PC-9 (cell line): ENCODE results near the gene DDHD1.

Experiments
- EZH2 ChIP-seq: fragments of 200-600 bp; sonication (generic); IDR thresholded peaks from 2 replicates; pipeline ENCODE4 v1.8.0; 2017; ENCODE audit warnings: antibody characterized with exemption, low read depth
- TF ChIP-seq, protein P1 (sequence below): fragments of 200-600 bp; sonication (generic); conservative IDR thresholded peaks from 2 replicates; pipeline ENCODE4 v1.6.1; 2017; ENCODE audit warnings: mixed run types, antibody characterized with exemption, mild to moderate bottlenecking, moderate library complexity

DNA sequence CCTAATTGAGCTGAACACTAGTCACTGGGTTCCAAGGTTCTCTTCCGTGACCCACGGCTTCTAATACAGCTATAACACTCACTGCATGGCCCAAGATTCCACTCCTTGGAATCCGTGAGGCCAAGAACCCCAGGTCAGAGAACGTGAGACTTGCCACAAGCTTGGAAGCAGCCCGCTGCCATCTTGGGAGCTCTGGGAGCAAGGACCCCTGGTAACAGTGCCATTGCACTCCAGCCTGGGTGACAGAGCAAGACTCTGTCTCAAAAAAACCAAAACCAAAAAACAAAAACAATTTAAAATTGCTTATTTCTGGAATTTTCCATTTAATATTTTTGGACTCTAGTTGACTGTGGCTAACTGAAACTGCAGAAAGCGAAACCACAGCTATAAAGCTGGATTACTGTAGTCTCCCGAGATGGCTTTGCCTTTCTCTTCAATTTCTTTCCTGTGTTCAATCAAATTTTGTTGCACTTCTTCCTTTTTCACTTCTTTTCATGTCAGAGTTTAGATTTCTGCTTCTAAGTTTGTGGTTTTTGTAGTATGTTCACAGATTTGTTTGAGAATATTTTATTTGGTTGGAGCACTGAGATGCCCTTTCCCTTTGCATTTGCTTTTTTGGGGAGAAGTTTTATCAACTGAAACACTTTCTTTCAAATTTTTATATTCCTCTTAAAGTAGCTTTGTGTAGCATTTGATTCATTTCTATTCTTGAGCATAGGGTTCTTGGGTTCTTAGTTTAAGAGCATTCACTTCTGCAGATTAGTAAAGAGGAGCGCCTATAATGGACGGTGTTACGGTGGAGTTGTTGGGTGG, 44.6 kb downstream of the DDHD1 start:
- TF ChIP-seq, protein P1, sequence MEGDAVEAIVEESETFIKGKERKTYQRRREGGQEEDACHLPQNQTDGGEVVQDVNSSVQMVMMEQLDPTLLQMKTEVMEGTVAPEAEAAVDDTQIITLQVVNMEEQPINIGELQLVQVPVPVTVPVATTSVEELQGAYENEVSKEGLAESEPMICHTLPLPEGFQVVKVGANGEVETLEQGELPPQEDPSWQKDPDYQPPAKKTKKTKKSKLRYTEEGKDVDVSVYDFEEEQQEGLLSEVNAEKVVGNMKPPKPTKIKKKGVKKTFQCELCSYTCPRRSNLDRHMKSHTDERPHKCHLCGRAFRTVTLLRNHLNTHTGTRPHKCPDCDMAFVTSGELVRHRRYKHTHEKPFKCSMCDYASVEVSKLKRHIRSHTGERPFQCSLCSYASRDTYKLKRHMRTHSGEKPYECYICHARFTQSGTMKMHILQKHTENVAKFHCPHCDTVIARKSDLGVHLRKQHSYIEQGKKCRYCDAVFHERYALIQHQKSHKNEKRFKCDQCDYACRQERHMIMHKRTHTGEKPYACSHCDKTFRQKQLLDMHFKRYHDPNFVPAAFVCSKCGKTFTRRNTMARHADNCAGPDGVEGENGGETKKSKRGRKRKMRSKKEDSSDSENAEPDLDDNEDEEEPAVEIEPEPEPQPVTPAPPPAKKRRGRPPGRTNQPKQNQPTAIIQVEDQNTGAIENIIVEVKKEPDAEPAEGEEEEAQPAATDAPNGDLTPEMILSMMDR: no peak
- TF ChIP-seq EZH2: no peak
